H1 (cell line): ENCODE results near the gene RANBP3L. TPM values are rescaled to one million over a fixed set of nuclear protein-coding genes. Genes with fewer than 3 reads are reported as not detected.

ENCODE experiments used
- CTCF ChIA-PET: fragments of 300-600 bp; sonication (Branson Sonifier 250); formaldehyde crosslinking; loops from one replicate; lab custom pipeline; 2021; ENCODE audit not compliant: partially characterized antibody; lab: Charles Lee
- POLR2A ChIA-PET: fragments of 300-600 bp; sonication (Branson Sonifier 250); formaldehyde crosslinking; loops from one replicate; lab custom pipeline; 2021; ENCODE audit warnings: inconsistent platforms; ENCODE audit not compliant: partially characterized antibody; lab: Charles Lee
- DNase-seq, 2 experiments: peaks; one replicate each; pipeline versions ENCODE4 v3.0.0 to v3.0.0-alpha.2; 2010 to 2022; ENCODE audit warnings: low spot score in 2 of 2, low read depth in 1 of 2, mixed read lengths in 1 of 2
- FAIRE-seq: peaks from 2 replicates; lab custom pipeline; 2011; peaks lifted over from hg19 to GRCh38; lab: Jason Lieb, UNC
- H2AFZ ChIP-seq: 2 replicates; pipeline ENCODE4 v1.8.1; 2012; ENCODE audit warnings: low read length, inconsistent platforms
- H2AK5ac ChIP-seq: 2 replicates; pipeline ENCODE4 v1.6.1; 2013; ENCODE audit warnings: low read depth, low read length
- H2BK120ac ChIP-seq: replicated peaks from 2 replicates; pipeline ENCODE3; 2013; ENCODE audit warnings: low read depth, low read length, inconsistent platforms
- H2BK12ac ChIP-seq: 2 replicates; pipeline ENCODE4 v1.6.1; 2013; ENCODE audit warnings: low read depth, low read length
- H2BK15ac ChIP-seq: 2 replicates; pipeline ENCODE4 v1.6.1; 2013; ENCODE audit warnings: low read length
- H2BK20ac ChIP-seq: 2 replicates; pipeline ENCODE4 v1.6.1; 2013; ENCODE audit warnings: low read length
- H2BK5ac ChIP-seq: 2 replicates; pipeline ENCODE4 v1.6.1; 2013; ENCODE audit warnings: low read depth, low read length
- H3K14ac ChIP-seq: 2 replicates; pipeline ENCODE4 v1.6.1; 2013; ENCODE audit warnings: inconsistent platforms; ENCODE audit not compliant: insufficient read length
- H3K18ac ChIP-seq: 2 replicates; pipeline ENCODE4 v1.6.1; 2013; ENCODE audit warnings: low read length; ENCODE audit errors: extremely low read depth
- H3K23ac ChIP-seq: 2 replicates; pipeline ENCODE4 v1.6.1; 2013; ENCODE audit warnings: inconsistent platforms; ENCODE audit not compliant: insufficient read length
- H3K23me2 ChIP-seq: 2 replicates; pipeline ENCODE4 v1.6.1; 2013; ENCODE audit warnings: low read depth, low read length
- H3K27ac ChIP-seq: 2 replicates; pipeline ENCODE4 v1.6.1; 2011; ENCODE audit warnings: low read depth, low read length, inconsistent platforms
- H3K27me3 ChIP-seq, 4 experiments: replicated peaks in 1 of 4; 1 replicate in 1 of 4; 2 replicates in 3 of 4; pipeline versions ENCODE4 v1.6.1 to v1.8.1; 2011 to 2013; ENCODE audit warnings: low read length in 3 of 4, mild to moderate bottlenecking in 3 of 4, inconsistent platforms in 2 of 4, mixed read lengths in 2 of 4, moderate library complexity in 1 of 4; ENCODE audit not compliant: control insufficient read depth in 3 of 4, insufficient read depth in 3 of 4; ENCODE audit errors: extremely low read depth in 1 of 4
- H3K36me3 ChIP-seq, 4 experiments: 2 replicates each; pipeline versions ENCODE4 v1.6.1 to v1.8.1; 2011 to 2013; ENCODE audit warnings: mild to moderate bottlenecking in 4 of 4, low read length in 3 of 4, moderate library complexity in 2 of 4, control low read depth in 1 of 4, inconsistent platforms in 1 of 4; ENCODE audit not compliant: insufficient read depth in 4 of 4, control insufficient read depth in 2 of 4
- H3K4ac ChIP-seq: replicated peaks from 2 replicates; pipeline ENCODE3; 2013; ENCODE audit warnings: low read length, low read depth, mixed read lengths, inconsistent platforms; ENCODE audit not compliant: insufficient read length
- H3K4me1 ChIP-seq, 4 experiments: replicated peaks in 1 of 4; 1 replicate in 1 of 4; 2 replicates in 3 of 4; pipeline versions ENCODE4 v1.6.1 to v1.8.1; 2011 to 2013; ENCODE audit warnings: low read length in 3 of 4, inconsistent platforms in 2 of 4, mixed read lengths in 1 of 4; ENCODE audit not compliant: insufficient read depth in 4 of 4, control insufficient read depth in 3 of 4
- H3K4me2 ChIP-seq, 2 experiments: 2 replicates each; pipeline versions ENCODE4 v1.6.1 to v1.8.1; 2011 to 2013; ENCODE audit warnings: low read depth in 2 of 2, low read length in 2 of 2, control low read depth in 1 of 2, inconsistent platforms in 1 of 2, mild to moderate bottlenecking in 1 of 2; ENCODE audit not compliant: insufficient read depth in 1 of 2
- H3K4me3 ChIP-seq, 4 experiments: fragments of 200-600, 300-600 bp in 1 of 4; sonication (generic), shearing (Covaris generic), sonication (Bioruptor Twin) in 1 of 4; 2 replicates each; pipeline versions ENCODE4 v1.5.1 to v1.8.1; 2011 to 2016; ENCODE audit warnings: low read length in 4 of 4, low read depth in 3 of 4, control low read depth in 2 of 4, inconsistent platforms in 2 of 4, mild to moderate bottlenecking in 2 of 4, mixed read lengths in 1 of 4, moderate library complexity in 1 of 4; ENCODE audit not compliant: insufficient read depth in 2 of 4; ENCODE audit errors: extremely low read depth in 1 of 4
- H3K56ac ChIP-seq: replicated peaks from 2 replicates; pipeline ENCODE3; 2013; ENCODE audit warnings: low read depth, mild to moderate bottlenecking, mixed read lengths, low read length, inconsistent platforms; ENCODE audit not compliant: insufficient read length
- H3K79me1 ChIP-seq: 2 replicates; pipeline ENCODE4 v1.6.1; 2013; ENCODE audit warnings: low read depth, low read length, control low read depth
- H3K79me2 ChIP-seq, 2 experiments: 2 replicates each; pipeline versions ENCODE4 v1.6.1 to v1.8.1; 2012 to 2013; ENCODE audit warnings: low read length in 2 of 2, mild to moderate bottlenecking in 2 of 2, inconsistent platforms in 1 of 2; ENCODE audit not compliant: insufficient read depth in 2 of 2, control insufficient read depth in 1 of 2
- H3K9ac ChIP-seq, 4 experiments: replicated peaks in 1 of 4; 1 replicate in 1 of 4; 2 replicates in 3 of 4; pipeline versions ENCODE4 v1.6.1 to v1.8.1; 2011 to 2013; ENCODE audit warnings: low read depth in 3 of 4, low read length in 3 of 4, control low read depth in 2 of 4, mild to moderate bottlenecking in 2 of 4, moderate library complexity in 2 of 4, inconsistent platforms in 1 of 4; ENCODE audit errors: extremely low read depth in 1 of 4
- H3K9me3 ChIP-seq, 2 experiments: 2 replicates each; pipeline versions ENCODE4 v1.6.1 to v1.8.1; 2012 to 2013; ENCODE audit warnings: mild to moderate bottlenecking in 2 of 2, moderate library complexity in 2 of 2, control low read depth in 1 of 2, inconsistent platforms in 1 of 2, low read depth in 1 of 2, low read length in 1 of 2, mixed read lengths in 1 of 2; ENCODE audit not compliant: insufficient read depth in 2 of 2
- H4K20me1 ChIP-seq, 2 experiments: replicated peaks in 1 of 2; 2 replicates each; pipeline versions ENCODE3 to v1.8.1; 2011 to 2013; ENCODE audit warnings: inconsistent platforms in 2 of 2, low read length in 2 of 2, mild to moderate bottlenecking in 1 of 2; ENCODE audit not compliant: insufficient read depth in 2 of 2, control insufficient read depth in 1 of 2
- H4K5ac ChIP-seq: 2 replicates; pipeline ENCODE4 v1.6.1; 2013; ENCODE audit warnings: low read length, low read depth, mixed read lengths, inconsistent platforms; ENCODE audit not compliant: insufficient read length
- H4K8ac ChIP-seq: 2 replicates; pipeline ENCODE4 v1.8.0; 2013; ENCODE audit warnings: mild to moderate bottlenecking, moderate library complexity, low read length, inconsistent platforms; ENCODE audit not compliant: insufficient read depth; ENCODE audit errors: extremely low read depth
- H4K91ac ChIP-seq: replicated peaks from 2 replicates; pipeline ENCODE3; 2013; ENCODE audit warnings: low read length, mixed read lengths, inconsistent platforms; ENCODE audit not compliant: insufficient read length
- EP300 ChIP-seq, 2 experiments: IDR thresholded peaks; 1 replicate in 1 of 2; 2 replicates in 1 of 2; pipeline ENCODE4 v1.6.1; 2011 to 2012; ENCODE audit warnings: low read depth in 2 of 2, low read length in 2 of 2, mild to moderate bottlenecking in 2 of 2, borderline replicate concordance in 1 of 2, inconsistent platforms in 1 of 2, moderate library complexity in 1 of 2
- WGBS, 2 experiments: shearing (Covaris generic) in 1 of 2; methylation state at CpG; one replicate each; pipeline versions ENCODE4 v1.1.6 to v1.1.7; 2013 to 2015; ENCODE audit warnings: low lambda C conversion rate in 2 of 2, mixed read lengths in 2 of 2, inconsistent platforms in 1 of 2, low coverage in 1 of 2, missing lambda C conversion rate in 1 of 2; ENCODE audit not compliant: insufficient replicate concordance in 2 of 2, insufficient coverage in 1 of 2, insufficient read length in 1 of 2; ENCODE audit errors: extremely low coverage in 1 of 2, missing lambda C conversion rate in 1 of 2; 5-methylcytosine and 5-hydroxymethylcytosine counted together
- polyA plus RNA-seq, 7 experiments: library from polyadenylated mRNA; depleted of rRNA in 3 of 7; stranded (reverse) in 5 of 7; unstranded in 2 of 7; fragments of >200 nt in 5 of 7; fragments of 200-250 nt in 2 of 7; gene quantifications; 1 replicate in 5 of 7; 2 replicates in 1 of 7; 4 replicates in 1 of 7; pipeline versions ENCODE4 v1.2.1 to v1.2.3, GENCODE V29; 2011 to 2013; ENCODE audit warnings: missing spikeins in 2 of 7, mixed read lengths in 2 of 7
- total RNA-seq: library from RNA; stranded (reverse); fragmentation: NEBNext Ultra II Directional; extraction: Animal tissue kit (Norgen Biotek cat#: 25700); gene quantifications from 2 replicates; pipeline ENCODE4 v1.2.1, GENCODE V29; 2021

Gene RANBP3L
- total and polyA plus RNA-seq, 2 of the 8 experiments (the other 6 are each of a cell fraction or from before 2014, with no cell fraction given), result not detected

- H3K27me3 ChIP-seq, result no peaks in the 10 kb centered on the region
- FAIRE-seq, result no peak
- no peak for DNase-seq
- no peak overlapping the region for H3K56ac ChIP-seq
- H4K91ac ChIP-seq, result no peak overlapping the region
- no peak overlapping the region for H4K8ac ChIP-seq
- H3K79me2 ChIP-seq, result no peaks in the 10 kb centered on the region
- no peaks in the 10 kb centered on the region for H3K79me1 ChIP-seq
- H4K20me1 ChIP-seq, result no peaks in the 10 kb centered on the region
- no peak overlapping the region for H3K4me3 ChIP-seq
- H3K27ac ChIP-seq, result no peak overlapping the region
- H2BK12ac ChIP-seq, result no peak overlapping the region
- H3K4me1 ChIP-seq, result no peaks in the 10 kb centered on the region
- H2BK20ac ChIP-seq, result no peak overlapping the region
- no peak overlapping the region for H2AFZ ChIP-seq
- no peak overlapping the region for H3K4me2 ChIP-seq
- no peak overlapping the region for H3K9ac ChIP-seq
- TF ChIP-seq EP300 (IDR thresholded peaks at IDR 0.05; ENCODE audit: borderline replicate concordance in 1 of 2, low read depth in 2 of 2, low read length in 2 of 2), result no peak
- H3K23ac ChIP-seq, result no peak overlapping the region
- ChIA-PET POLR2A (no interaction called here), CTCF (interaction anchor here (1.8 kb wide), 1 partner anchor 9 kb away, joined by 6 read pairs; the partner anchor contains the start of gene RANBP3L)
- H3K18ac ChIP-seq, result no peak overlapping the region
- H3K36me3 ChIP-seq, result no peaks in the 10 kb centered on the region
- 0 out of 4 replicates have a peak, but pooled peaks cover 0 to 2% of the 10 kb centered on the region in 2 experiments for H3K9me3 ChIP-seq
- H2BK5ac ChIP-seq, result no peak overlapping the region
- H3K14ac ChIP-seq, result no peak overlapping the region
- WGBS, 2 experiments, result 87% methylated on average over 3 of the region's 3 CpGs; no CpG with 5 or more reads in 1 of the 2 experiments
- no peaks in the 10 kb centered on the region for H3K23me2 ChIP-seq
- no peak overlapping the region for H3K4ac ChIP-seq
- no peak overlapping the region for H2AK5ac ChIP-seq
- no peak overlapping the region for H2BK120ac ChIP-seq
- H4K5ac ChIP-seq, result no peak overlapping the region
- H2BK15ac ChIP-seq, result no peak overlapping the region
Observed at GRCh38 chr5:36310138-36310537, 8.4 kb upstream of the RANBP3L start.
